ENCODE data around the gene ANKS1A. TPM values are rescaled to one million over a fixed set of nuclear protein-coding genes. Genes with fewer than 3 reads are reported as not detected.

ANKS1A gene
- total and polyA plus RNA-seq, 2 of the 4 experiments (the other 2 are of a cell fraction) = 7.2 to 7.5 TPM

DNA sequence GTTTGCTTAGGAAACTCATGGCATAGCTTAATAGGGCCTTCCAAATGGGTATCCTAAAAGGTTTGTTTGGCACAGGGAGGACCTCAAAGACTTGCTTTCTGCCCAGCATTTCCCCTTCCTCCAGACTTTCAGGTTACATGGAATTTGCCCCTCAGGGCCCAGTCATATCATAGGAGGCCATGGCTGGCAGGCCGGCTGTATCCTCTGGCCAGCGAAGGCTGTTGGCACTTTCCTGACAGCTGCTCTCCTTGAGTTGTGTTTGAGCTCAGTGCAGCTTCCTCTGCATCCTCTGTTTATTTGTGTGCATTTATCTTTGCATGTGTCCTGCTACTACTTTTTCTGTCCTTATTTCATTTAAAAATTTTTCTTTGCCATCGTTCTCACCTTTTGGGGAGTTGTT lies 90.9 kb downstream of the ANKS1A start:
- Histone ChIP-seq H4K91ac (ENCODE audit: insufficient read depth, low read depth, low read length) (no peak overlapping the region), H3K4ac (ENCODE audit: low read depth, low read length) (no peak overlapping the region), H3K9ac (ENCODE audit: low read depth, low read length) (no peak overlapping the region), H2AK5ac (ENCODE audit: low read depth, low read length) (no peak overlapping the region), H2BK120ac (ENCODE audit: low read depth, low read length) (no peak overlapping the region), H4K8ac (ENCODE audit: low read depth in 2 of 2, low read length in 2 of 2) (no peak overlapping the region), H3K4me3 (ENCODE audit: insufficient read depth, low read depth, low read length) (no peak overlapping the region), H2BK20ac (ENCODE audit: low read depth, low read length) (no peak overlapping the region), H3K18ac (ENCODE audit: low read depth, low read length) (no peak overlapping the region), H3K9me1 (ENCODE audit: insufficient read depth, low read length) (peaks cover 13% of the 10 kb centered on the region), H3K14ac (replicated peaks; ENCODE audit: low read depth, low read length) (no peak overlapping the region), H4K20me1 (ENCODE audit: insufficient read depth, low read length) (no peaks in the 10 kb centered on the region; the same call in 1 of the 2 replicates), H4K5ac (ENCODE audit: low read depth, low read length) (no peak overlapping the region), H2AK9ac (replicated peaks; ENCODE audit: low read depth, low read length, poor library complexity) (no peak overlapping the region), H2BK5ac (ENCODE audit: low read depth, low read length, poor library complexity, severe bottlenecking) (no peak overlapping the region), H2AFZ (replicated peaks; ENCODE audit: low read length, poor library complexity) (no peak overlapping the region), H3K23ac (ENCODE audit: low read depth, low read length) (no peak overlapping the region), H3K56ac (ENCODE audit: extremely low read depth, insufficient read depth, low read length) (no peak overlapping the region), H3K79me1 (ENCODE audit: low read depth in 1 of 2, low read length in 2 of 2) (0 out of 4 replicates have a peak, but pooled peaks cover 0 to 5% of the 10 kb centered on the region in 2 experiments), H3K27ac (ENCODE audit: insufficient read depth, low read length) (no peak overlapping the region), H2BK15ac (ENCODE audit: low read depth, low read length) (no peak overlapping the region), H3K4me1 (ENCODE audit: control insufficient read depth, insufficient read depth, low read length) (peaks cover 6% of the 10 kb centered on the region), H3K9me3 (ENCODE audit: control insufficient read depth, insufficient read depth, low read length) (no peaks in the 10 kb centered on the region), H3K4me2 (ENCODE audit: low read depth, low read length) (no peak overlapping the region), H3K36me3 (ENCODE audit: control insufficient read depth, insufficient read depth, low read length) (0 out of 2 replicates have a peak, but pooled peaks cover 2% of the 10 kb centered on the region), H3K27me3 (ENCODE audit: control insufficient read depth, insufficient read depth, low read length) (no peaks in the 10 kb centered on the region)
- dilution Hi-C loops (cut with HindIII; ENCODE audit: low sequenced_read_pairs, unreplicated experiment) (no loop called here), intact Hi-C loops (cut with micrococcal nuclease) (no loop called here), in situ Hi-C loops (cut with MboI; ENCODE audit: low sequenced_read_pairs) (loop anchor here (10.0 kb wide), 1 partner anchor 225 kb away; no protein-coding TSS in a partner anchor)
- ATAC-seq (ENCODE audit: low read depth) (no peak), DNase-seq (no peak)
- POLR2A ChIA-PET (ENCODE audit: unreplicated experiment) = no interaction called here
- WGBS, 2 experiments (ENCODE audit: extremely low coverage in 2 of 2, insufficient read length in 1 of 2) = no CpG with 5 or more reads among the region's 3 CpGs
- BruUV-seq (replicated peaks) = no TSS peak
- CTCF ChIA-PET = interaction anchor here (1.7 kb wide), 1 partner anchor 160 kb away, joined by 5 read pairs; no protein-coding TSS in a partner anchor
- TF ChIP-seq, protein P1, sequence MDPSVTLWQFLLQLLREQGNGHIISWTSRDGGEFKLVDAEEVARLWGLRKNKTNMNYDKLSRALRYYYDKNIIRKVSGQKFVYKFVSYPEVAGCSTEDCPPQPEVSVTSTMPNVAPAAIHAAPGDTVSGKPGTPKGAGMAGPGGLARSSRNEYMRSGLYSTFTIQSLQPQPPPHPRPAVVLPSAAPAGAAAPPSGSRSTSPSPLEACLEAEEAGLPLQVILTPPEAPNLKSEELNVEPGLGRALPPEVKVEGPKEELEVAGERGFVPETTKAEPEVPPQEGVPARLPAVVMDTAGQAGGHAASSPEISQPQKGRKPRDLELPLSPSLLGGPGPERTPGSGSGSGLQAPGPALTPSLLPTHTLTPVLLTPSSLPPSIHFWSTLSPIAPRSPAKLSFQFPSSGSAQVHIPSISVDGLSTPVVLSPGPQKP (IDR thresholded peaks at IDR 0.05; ENCODE audit: borderline replicate concordance, low read depth, low read length) = no peak
- TF ChIP-seq CHD1 (IDR thresholded peaks at IDR 0.05; ENCODE audit: low read depth, low read length) (no peak), RAD21 (IDR thresholded peaks at IDR 0.05; ENCODE audit: low read length) (no peak), POLR2A (IDR thresholded peaks at IDR 0.05; ENCODE audit: low read depth, low read length) (no peak), CEBPB (IDR thresholded peaks at IDR 0.05; ENCODE audit: low read depth, low read length) (no peak)
- TF ChIP-seq, protein P2, sequence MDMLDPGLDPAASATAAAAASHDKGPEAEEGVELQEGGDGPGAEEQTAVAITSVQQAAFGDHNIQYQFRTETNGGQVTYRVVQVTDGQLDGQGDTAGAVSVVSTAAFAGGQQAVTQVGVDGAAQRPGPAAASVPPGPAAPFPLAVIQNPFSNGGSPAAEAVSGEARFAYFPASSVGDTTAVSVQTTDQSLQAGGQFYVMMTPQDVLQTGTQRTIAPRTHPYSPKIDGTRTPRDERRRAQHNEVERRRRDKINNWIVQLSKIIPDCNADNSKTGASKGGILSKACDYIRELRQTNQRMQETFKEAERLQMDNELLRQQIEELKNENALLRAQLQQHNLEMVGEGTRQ (IDR thresholded peaks at IDR 0.05; ENCODE audit: low read depth, low read length) = no peak

All from IMR-90 (cell line).